Measurements from ENCODE around the gene VSTM2B.

GRCh38 chr19:29539670-29540069, 13.9 kb downstream of the VSTM2B start:
- no peak for TF ChIP-seq CTCF (IDR thresholded peaks at IDR 0.05; ENCODE audit: poor library complexity)
- TF ChIP-seq EZH2phosphoT487 (IDR thresholded peaks at IDR 0.05; ENCODE audit: low read depth, severe bottlenecking, unreplicated experiment), result no peak
